CD4-positive, alpha-beta T cell treated with Interferon alpha-2 for 1 hour (primary cell): ENCODE measurements around the gene GLS.
A peak's percentile ranks its signal among the peaks of the same experiment; 100 is the strongest.
"Not testable (repeated sequence)": the region's sequence is repeated elsewhere in the genome, so short reads cannot be mapped to it uniquely, and the experiment has no call there.

Source experiments
- DNase-seq, 2 donors: peaks; one replicate each; pipeline ENCODE4 v3.0.0-alpha.2; 2020 to 2022

GLS gene

DNA sequence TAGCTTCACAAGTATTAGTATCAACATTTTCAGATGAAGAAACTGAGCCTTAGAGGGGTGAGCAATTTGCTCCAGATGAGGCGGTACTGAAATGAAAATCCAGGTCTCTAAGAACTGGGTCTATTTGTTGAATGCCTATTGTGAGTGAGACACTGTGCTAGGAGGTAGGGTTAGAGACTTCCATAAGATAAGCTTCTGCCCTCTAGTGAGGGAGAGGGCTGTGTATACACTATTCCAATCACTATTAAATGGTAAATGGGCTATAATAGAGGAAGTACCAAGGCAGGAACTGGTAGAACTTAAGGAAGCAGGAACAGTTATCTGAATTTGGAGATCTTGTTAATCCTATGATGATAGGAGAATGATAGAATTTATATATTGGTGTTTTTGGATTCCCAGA lies 23.6 kb upstream of the GLS start:
- no peak for DNase-seq

DNA sequence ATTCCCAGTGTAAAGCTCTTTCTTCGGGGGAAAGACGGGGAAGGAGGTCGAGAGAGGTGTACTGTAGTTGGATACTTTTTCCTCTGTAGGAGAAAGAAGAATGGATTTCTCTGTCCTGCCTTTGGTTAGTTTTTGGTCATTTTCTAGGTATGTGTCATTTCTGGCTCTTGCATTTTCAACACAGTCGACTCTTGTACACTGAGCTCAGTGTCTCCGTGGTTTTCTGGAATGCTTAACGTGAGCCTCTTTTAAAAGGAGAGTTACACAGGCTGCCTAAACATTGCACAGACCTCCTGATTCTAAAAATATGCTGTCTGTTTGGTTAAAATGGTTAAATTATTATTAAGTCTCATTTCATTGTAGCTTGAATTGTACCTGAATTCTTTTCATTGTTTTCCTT lies 21.8 kb upstream of the GLS start:
- DNase-seq = no peak

DNA sequence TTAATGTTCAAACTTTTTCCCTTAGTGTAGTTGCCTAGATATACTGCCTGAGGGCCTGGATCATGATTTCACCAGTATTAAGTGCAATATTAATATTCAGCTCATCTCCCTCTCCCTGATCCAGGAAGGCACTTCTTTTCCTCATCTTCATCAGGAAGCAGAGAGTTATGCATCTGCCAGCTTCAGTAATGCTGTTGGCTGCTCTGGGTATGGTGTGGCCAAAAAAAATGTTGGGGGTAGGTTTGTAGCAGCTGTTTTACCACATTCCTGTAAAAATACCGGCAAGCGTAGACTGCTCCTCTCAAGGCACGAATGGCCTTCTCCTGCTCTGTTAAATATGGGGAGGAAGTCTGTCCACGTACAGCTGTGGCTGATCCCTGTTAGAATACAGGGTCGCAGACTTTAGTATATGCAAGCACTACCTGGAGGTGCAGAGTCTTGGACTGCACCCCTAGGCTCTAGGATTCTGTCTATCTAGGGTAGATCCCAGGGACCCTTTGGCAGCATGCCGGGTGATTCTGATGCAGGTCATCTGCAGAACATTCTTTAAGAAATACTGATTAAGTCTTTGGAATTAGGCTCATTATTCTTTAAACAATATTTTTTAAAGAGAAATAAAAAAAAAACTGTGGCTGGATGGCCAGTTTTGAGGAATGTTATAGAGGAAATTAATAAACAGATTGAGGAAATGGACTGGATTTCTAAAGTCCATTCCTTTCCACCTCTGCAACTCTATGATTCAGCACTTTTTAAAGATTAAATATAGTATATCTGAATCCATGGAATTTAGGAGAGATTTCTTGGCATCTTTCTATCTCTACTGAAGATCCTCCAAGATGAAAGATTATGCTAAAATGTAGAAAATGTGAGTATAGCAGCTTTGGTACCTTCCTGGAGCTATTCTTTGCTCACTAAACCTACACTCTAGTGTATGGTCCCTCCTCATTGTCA lies 21.0 kb upstream of the GLS start:
- no peak for DNase-seq

DNA sequence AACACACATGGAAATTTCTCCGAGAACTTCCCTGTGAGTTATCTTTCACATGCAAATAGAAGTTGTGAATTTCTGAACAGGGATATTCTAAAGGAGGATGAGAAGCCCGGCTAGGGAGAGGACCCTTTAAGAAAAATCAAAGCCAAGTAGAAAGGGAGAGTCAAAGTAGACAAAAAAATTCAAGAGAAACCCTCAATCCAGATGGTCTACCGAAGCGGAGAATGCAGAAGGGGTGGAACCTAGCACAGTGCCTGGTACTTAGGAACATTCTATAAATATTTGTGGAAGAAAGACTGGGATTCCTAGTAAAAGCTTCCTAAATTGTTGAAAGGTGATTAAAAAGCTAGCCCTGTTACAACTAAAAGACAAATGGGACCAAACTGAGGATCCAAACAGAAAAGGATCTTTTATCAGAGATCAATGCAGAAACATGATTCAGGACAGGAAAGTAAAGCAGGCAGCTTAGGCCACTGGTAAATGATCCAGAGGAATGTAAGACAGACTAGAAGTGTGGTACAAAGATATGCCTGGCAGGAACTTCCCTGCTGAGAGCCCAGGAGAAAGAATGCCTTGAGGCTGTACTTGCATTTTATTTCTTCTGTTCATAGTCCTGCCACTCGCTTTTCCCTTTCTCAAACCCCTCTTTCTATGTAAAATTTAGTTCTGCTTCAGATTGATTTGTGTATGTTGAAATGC lies 19.5 kb upstream of the GLS start:
- DNase-seq = no peak

DNA sequence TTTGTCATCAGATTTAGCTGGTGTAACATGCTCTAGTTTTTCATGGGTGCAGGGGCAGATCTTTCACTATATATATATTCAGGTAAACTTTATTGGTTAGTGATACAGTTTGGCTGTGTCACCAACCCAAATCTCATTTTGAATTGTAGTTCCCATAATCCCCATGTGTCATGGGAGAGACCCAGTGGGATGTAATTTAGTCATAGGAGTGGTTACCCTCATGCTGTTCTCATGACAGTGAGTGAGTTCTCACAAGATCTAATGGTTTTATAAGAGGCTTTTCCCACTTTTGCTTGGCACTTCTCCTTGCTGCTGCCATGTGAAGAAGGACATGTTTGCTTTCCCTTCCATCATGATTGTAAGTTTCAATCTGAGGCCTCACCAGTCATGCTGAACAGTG lies 18.5 kb upstream of the GLS start:
- not testable (repeated sequence) for DNase-seq

DNA sequence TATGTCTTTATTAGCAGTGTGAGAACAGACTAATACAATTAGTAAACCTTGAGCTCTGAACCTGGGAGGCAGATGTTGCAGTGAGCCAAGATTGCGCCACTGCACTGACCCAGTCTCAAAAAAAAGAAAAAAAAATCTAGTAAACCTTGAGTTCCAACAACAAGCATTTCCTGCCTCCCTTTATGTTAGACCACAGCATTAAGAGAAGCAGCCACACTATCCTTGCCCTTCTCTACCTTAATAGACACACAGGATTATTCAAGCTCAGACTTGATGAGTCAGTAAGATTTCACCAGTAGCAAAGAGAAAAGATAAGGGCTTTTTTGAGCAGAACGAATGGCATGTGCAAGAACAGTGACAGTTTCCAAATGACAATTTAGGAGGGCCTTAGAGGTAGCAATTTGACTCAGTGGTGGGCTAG lies 18.0 kb upstream of the GLS start:
- DNase-seq = no peak

DNA sequence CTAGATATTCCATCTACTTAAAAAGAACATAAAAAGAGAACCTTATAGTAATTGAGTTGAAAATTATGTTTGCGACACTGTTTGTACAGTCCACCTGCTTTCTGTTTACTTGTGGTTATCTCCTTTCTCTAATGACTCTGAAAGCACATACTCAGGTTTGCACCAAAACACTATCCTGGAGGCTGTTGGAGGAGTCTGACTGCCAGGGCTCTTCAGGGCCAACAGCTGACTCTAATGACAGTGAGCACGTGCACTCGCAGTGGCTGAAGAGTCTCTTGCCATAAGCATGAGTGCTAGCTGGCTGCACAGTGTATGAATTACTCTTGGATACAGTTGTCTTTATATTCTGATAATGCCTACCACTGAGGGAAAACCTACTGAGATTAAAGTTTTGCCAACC lies 16.7 kb upstream of the GLS start:
- no peak for DNase-seq

DNA sequence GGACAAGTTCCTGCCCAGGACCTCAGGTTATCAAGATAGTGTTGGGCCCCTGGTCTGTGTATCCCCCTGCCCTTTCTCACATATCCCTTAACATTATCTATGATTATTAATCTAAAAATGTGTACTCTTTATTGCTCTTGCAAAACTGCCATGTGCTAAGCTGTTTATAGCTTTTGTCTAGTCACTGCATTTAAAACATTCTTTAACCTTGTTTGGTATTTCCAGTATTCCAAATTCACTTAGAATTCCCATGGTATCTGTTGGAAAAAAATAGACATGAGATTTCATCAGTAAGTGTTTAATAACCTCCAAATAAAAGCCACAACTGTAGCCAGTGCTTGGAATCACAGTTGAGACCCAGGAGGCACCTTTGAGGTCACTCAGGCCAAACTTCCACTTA lies 16.2 kb upstream of the GLS start:
- no peak for DNase-seq

DNA sequence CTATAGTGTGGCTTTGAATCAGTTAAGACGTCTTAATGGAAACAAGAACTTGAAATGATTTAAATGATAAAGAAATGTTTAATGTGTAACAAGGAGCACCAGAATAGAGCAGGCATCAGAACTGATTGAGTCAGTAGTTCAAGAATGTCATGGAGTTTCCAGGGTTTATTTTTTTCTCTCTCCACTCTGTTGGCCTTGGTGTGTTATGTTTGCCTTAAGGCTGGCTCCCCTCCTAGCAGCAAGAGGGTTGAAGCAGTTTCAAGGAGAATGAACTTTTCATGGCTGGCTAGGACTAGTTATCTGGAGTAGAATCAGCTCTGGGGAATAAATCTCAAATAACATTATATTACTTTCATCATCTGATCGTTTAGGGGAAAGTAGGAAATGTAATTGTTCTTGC lies 13.4 kb upstream of the GLS start:
- DNase-seq = no peak

DNA sequence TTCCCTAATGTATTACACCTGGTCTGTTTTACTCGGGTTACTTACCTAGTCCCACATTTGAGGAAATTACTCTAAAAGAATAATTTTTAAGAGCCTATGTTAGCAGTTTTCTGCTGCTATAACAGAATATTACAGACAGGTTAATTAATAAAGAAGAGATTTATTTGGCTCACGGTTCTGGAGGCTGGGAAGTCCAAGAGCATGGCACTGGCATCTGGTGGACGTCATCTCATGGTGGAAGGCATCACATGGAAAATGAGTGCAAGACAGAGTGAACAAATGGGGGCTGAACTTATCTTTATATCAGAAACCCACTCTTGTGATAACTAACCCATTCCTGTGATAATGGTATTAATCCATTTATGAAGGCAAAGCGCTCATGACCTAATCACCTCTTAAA lies 12.8 kb upstream of the GLS start:
- DNase-seq = no peak

DNA sequence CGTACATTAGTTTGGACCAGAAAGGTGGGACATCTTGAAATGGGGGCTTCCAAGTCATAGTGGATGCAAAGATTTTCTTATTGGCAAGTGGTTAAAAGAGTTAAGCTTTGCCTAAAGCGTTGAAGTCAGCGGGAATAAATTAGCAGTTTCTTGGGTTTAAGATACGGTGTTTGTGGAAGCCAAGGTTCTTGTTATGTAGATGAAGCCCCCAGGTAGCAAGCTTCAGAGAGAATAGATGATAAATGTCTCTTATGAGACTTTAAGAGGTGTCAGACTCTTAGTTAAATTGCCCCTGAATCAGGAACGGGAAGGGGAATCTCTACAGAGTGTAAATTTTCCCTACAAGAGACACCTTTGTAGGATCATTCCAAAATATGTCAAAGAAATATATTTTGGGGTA lies 10.9 kb upstream of the GLS start:
- DNase-seq = no peak

DNA sequence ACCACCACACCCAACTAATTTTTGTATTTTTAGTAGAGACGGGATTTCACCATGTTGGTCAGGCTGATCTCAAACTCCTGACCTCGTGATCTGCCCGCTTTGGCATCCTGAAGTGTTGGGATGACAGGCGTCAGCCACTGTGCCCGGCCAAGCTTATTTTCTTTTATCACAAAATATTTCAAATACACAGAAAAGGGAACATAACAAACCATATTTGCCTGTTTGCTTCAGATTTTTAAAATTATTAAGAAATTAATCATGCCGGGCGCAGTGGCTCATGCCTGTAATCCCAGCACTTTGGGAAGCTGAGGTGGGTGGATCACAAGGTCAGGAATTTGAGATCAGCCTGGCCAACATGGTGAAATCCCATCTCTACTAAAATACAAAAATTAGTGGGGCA lies 7.2 kb upstream of the GLS start:
- DNase-seq = not testable (repeated sequence)

DNA sequence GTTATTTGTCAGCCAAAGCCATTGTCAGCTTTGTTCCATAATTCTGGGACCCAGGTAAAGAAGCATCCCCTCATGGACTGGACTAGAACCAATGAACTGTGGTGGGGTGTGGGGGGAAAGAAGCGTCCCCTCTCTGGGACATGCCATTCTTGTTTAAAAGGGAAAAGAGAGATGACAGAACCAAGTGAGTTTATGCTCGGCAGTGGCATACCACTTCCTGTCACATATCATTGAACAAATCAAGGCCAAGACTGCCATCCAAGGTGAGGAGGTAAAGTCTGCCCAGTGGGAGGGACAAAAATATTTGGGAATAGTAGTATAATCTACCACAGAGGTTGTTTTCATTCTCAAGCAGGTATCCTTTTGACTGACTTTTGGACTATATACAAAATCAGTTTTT lies 4.7 kb upstream of the GLS start:
- DNase-seq = peak in 1 of 2 donors; percentile 53

DNA sequence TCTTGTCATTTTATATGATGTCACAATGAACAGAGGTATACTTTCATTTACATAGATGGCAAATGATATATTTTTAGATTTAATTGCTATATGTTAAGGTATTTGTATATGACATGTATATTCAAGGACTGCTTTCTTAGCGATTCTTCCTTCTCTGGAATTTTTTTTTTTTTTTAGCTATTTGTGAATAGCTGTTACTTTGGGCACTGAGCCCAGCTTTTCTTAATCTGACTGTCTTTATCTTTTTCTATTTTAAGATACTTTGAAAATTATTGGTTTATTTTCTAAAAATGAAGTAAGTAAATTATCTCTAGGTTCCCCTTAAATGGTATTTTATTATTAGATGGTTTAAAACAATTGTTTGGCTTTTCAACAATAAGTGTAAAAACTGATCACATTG lies 4.0 kb upstream of the GLS start:
- DNase-seq = no peak

DNA sequence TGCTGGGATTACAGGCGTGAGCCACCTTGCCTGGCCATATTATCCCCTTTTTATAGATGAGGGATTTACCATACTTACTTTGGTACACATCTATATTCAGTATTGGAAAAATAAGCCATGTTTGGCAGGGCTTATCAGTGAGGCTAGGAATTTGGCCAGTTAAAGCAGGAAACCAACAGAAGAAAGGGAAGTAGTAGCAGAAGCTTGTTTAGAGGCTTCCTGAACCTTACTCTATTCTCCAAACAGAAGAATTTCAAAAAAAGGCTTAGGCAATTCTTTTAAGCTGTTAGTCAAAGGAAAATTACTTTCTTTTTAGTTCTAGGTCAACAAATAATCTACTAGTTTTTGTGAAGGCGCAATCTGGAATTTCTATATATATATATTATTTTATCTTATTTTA lies 3.2 kb upstream of the GLS start:
- DNase-seq = no peak

DNA sequence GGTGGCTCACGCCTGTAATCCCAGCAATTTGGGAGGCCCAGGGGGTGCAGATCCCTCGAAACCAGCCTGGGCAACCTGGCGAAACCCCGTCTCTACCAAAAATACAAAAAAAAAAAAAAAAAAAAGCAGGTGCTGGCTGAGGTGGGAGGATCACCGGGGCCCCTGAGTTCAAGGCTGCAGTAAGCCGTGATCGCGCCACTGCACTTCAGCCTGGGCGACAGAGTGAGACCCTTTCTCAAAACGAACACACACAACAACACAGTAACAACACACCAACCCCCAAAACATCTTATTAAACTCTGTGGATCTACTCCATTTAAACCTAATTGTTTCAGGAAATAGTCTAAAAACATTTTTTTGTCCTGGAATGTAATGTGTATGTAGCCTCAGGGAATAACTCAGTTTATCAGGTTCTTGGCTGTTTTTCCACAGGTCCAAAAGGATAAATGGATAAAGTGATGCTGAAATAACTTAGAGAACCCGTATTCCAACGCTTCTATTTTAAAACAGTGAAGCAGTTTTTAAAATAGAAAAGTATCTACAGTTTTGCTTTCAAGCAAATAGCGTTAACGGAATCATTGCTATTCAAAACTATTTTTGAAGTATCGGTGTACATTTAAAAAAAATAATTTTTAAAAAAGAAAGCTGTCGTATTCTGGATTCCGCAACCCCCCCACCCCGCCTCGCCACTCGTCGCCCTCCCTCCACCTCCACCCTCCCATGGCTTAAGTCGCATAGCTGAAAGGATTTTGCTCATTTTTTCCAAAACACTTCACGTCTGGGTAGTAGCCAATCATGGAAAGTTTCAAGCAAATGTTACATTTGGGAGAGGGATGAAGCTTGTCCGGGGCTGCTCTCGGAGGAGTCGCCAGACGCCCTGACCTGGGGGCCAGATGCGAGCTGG lies 895 bp upstream of the GLS start:
- DNase-seq = peak in 1 of 2 donors; percentile 53

DNA sequence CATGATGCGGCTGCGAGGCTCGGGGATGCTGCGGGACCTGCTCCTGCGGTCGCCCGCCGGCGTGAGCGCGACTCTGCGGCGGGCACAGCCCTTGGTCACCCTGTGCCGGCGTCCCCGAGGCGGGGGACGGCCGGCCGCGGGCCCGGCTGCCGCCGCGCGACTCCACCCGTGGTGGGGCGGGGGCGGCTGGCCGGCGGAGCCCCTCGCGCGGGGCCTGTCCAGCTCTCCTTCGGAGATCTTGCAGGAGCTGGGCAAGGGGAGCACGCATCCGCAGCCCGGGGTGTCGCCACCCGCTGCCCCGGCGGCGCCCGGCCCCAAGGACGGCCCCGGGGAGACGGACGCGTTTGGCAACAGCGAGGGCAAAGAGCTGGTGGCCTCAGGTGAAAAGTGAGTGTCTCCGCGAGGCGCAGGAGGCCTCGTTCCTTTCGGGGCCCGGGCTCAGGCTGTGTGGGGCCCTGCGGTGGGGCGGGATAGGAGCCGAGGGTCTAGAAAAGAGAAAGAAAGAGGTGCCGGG lies 520 bp downstream of the GLS start:
- DNase-seq = no peak

DNA sequence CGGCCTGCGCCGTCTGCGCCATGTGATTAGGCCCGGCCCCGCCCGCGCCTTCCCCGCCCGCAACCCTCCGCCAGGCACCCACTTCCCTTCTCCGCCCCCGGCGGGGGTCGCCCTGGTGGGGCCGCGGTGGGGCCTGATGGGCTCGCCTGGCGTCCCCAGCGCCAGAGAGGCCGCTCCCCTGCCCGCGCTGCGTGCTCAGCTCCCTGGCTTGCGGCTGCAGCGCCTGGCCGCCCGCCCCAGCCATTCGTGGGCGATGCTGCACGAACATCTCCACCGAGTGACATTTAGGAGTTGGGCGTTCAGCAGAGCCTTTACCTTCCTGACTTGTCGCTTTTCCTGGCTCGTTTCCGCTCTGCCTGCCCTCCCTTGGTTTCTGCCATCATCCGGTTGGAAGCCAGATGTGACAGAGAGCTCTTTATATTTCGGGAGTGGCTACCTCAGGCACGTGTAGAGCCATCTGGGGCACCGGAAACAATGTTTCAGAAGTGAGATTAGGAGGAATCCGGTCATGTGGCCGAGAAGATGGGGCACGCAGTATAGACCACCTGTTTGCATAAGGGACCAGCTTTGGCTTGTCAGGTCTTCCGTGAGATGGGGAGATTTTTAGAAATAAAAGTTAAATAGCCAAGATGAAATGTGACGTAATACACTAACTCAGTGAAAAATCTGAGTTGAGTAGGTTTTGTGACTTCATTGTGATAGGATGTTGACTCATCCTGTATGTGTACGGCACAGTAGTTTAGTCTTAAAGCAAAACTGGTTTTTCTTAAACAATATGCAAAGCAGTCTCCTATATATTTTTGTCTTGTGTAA lies 1.2 kb downstream of the GLS start:
- peak; percentile 78 to 88 for DNase-seq

DNA sequence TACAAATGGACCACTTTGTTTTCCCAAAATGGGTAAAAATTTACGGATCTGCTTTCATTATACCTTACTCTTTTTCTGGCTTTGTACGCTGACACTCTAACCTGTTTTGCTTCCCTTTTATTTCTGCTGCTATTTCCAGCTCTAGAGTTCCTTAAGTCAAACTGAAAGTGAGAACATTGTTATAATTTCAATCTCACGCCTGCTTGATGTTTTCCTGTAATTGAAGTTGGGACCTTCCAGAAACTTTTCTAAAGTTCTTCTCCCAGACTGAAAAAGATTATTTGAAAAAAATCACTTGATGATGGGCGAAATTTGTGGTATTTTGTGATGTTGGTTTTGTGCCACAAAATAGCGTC lies 1.8 kb downstream of the GLS start:
- DNase-seq = peak in 1 of 2 donors; percentile 58

DNA sequence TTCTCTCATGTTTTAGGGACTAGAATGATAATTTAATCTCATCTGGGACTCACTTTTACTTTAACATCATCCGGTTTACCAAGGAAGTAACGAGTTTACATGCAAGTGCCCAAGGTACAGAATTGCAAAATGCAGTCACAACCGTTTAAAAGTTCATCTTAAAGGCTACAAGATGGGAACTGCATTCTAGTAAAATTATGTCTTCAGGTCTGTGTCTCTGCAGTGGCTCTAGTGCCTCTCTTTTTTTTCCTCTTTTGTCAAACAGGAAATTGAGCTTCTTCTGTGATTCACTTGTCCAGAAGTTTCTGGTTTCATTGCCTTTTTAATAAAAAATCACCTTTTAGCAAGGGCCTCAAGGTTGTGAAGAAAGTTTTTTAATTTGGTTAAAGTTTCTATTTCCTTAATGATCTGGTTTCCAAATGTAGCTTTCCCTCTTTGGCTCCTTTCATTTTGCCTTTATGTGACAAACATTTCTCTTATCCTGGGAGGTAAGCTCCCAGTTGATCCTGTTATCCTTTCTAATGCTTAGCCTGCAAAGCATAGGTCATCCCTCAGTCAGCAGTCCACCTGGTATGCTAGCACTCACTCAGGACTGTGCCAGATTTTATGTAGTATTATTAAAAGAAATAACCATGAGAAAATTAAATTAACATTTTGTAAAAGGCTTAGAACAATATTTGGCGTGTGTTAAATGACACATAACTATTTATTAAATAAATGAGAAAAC lies 2.4 kb downstream of the GLS start:
- peak in 1 of 2 donors; percentile 44 for DNase-seq

DNA sequence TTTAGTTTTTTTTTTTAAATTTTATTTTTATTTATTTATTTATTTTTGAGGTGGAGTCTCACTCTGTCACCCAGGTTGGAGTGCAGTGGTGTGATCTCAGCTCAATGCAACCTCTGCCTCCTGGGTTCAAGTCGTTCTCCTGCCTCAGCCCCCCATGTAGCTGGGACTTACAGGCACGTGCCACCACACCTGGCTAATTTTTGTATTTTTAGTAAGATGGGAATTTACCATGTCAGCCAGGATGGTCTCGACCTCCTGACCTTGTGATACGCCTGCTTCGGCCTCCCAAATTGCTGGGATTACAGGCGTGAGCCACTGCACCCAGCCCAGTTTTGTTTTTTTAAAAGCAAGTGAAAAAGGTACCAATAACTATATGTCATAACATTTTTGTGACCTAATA lies 5.2 kb downstream of the GLS start:
- not testable (repeated sequence) for DNase-seq
